ENCODE measurements around the gene CPNE4.
A peak's percentile ranks its signal among the peaks of the same experiment; 100 is the strongest.

Gene CPNE4

DNA sequence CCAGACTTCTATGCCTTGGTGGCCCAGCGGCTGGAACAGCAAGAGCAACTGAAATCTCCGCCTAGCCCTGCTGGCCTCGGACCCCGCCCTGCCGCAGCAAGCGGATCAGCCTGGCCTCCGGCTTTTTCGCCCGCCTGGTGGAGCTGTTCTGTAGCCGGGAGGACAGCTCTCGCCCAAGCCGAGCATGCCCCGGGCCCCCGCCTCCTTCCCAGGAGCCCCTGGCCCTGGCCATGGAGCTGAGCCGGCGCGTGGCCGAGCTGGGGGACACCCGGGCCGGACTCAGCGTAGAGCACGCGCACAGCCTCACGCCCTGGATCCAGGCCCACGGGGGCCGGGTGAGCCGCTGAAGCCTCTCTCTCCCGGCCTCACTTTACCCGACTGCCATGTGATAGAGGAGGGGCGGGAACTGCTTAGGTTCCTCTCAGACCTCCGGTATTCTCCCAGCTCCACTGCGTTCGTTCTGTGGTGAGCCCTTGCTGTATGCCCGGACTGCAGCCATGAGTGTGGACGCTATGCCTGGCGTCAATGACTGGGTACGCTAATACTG lies 507.9 kb downstream of the CPNE4 start:
- H3K4me3 ChIP-seq (ENCODE audit: low read length), result no peak overlapping the region
- no peak overlapping the region for H3K4me2 ChIP-seq (ENCODE audit: low read depth, low read length)
- no peaks in the 10 kb centered on the region for H3K27me3 ChIP-seq (replicated peaks; ENCODE audit: insufficient read depth, low read length)

GRCh38 chr3:131518680-131519079 lies 516.1 kb downstream of the CPNE4 start:
- Histone ChIP-seq H3K36me3 (replicated peaks; ENCODE audit: insufficient read depth, low read length) (no peaks in the 10 kb centered on the region), H3K9ac (ENCODE audit: low read length) (no peak overlapping the region), H4K20me1 (ENCODE audit: insufficient read depth, low read length) (no peaks in the 10 kb centered on the region), H3K9me3 (replicated peaks; ENCODE audit: insufficient read depth, low read length) (no peaks in the 10 kb centered on the region), H3K9me2 (replicated peaks; ENCODE audit: insufficient read depth, low read length) (no peaks in the 10 kb centered on the region), H3K27ac (ENCODE audit: low read length) (no peak overlapping the region), H3K4me1 (ENCODE audit: low read length) (no peaks in the 10 kb centered on the region), H2AFZ (ENCODE audit: low read length) (no peak overlapping the region), H3F3A (ENCODE audit: insufficient read depth, low read length) (no peaks in the 10 kb centered on the region), H3K4me2 (ENCODE audit: low read depth, low read length) (no peak overlapping the region), H3K79me2 (ENCODE audit: low read length) (no peaks in the 10 kb centered on the region), H3K4me3 (ENCODE audit: low read length) (no peak overlapping the region), H3K27me3 (replicated peaks; ENCODE audit: insufficient read depth, low read length) (no peaks in the 10 kb centered on the region)
- TF ChIP-seq EZH2 (optimal IDR thresholded peaks at IDR 0.05; ENCODE audit: low read depth, low read length), result no peak
- DNase-seq, result no peak

More for the DNA sequence above, 507.9 kb downstream of the CPNE4 start:
- Histone ChIP-seq H3K27ac (ENCODE audit: low read length) (no peak overlapping the region), H3K79me2 (ENCODE audit: low read length) (no peaks in the 10 kb centered on the region), H3K9ac (ENCODE audit: low read length) (no peak overlapping the region), H2AFZ (ENCODE audit: low read length) (no peak overlapping the region), H4K20me1 (ENCODE audit: insufficient read depth, low read length) (no peaks in the 10 kb centered on the region), H3K4me1 (ENCODE audit: low read length) (no peaks in the 10 kb centered on the region), H3K9me2 (replicated peaks; ENCODE audit: insufficient read depth, low read length) (no peaks in the 10 kb centered on the region), H3K9me3 (replicated peaks; ENCODE audit: insufficient read depth, low read length) (no peaks in the 10 kb centered on the region), H3F3A (ENCODE audit: insufficient read depth, low read length) (no peaks in the 10 kb centered on the region), H3K36me3 (replicated peaks; ENCODE audit: insufficient read depth, low read length) (no peaks in the 10 kb centered on the region)
- no peak for DNase-seq
- TF ChIP-seq EZH2phosphoT487 (IDR thresholded peaks at IDR 0.05; ENCODE audit: low read length), result no peak
- no peak for TF ChIP-seq EZH2 (optimal IDR thresholded peaks at IDR 0.05; ENCODE audit: low read depth, low read length)
- TF ChIP-seq, protein P1, sequence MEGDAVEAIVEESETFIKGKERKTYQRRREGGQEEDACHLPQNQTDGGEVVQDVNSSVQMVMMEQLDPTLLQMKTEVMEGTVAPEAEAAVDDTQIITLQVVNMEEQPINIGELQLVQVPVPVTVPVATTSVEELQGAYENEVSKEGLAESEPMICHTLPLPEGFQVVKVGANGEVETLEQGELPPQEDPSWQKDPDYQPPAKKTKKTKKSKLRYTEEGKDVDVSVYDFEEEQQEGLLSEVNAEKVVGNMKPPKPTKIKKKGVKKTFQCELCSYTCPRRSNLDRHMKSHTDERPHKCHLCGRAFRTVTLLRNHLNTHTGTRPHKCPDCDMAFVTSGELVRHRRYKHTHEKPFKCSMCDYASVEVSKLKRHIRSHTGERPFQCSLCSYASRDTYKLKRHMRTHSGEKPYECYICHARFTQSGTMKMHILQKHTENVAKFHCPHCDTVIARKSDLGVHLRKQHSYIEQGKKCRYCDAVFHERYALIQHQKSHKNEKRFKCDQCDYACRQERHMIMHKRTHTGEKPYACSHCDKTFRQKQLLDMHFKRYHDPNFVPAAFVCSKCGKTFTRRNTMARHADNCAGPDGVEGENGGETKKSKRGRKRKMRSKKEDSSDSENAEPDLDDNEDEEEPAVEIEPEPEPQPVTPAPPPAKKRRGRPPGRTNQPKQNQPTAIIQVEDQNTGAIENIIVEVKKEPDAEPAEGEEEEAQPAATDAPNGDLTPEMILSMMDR (IDR thresholded peaks at IDR 0.05; ENCODE audit: low read length), result no peak

GRCh38 chr3:131505421-131505820 lies 529.4 kb downstream of the CPNE4 start:
- Histone ChIP-seq H2AFZ (ENCODE audit: low read length) (no peak overlapping the region), H3K4me3 (ENCODE audit: low read length) (no peak overlapping the region), H3K27ac (ENCODE audit: low read length) (no peak overlapping the region), H3K9me3 (replicated peaks; ENCODE audit: insufficient read depth, low read length) (no peaks in the 10 kb centered on the region), H3K4me1 (ENCODE audit: low read length) (peaks cover 12% of the 10 kb centered on the region; the same call in 1 of the 2 replicates), H3K79me2 (ENCODE audit: low read length) (peaks cover 31% of the 10 kb centered on the region), H3K4me2 (ENCODE audit: low read depth, low read length) (no peak overlapping the region), H4K20me1 (ENCODE audit: insufficient read depth, low read length) (no peaks in the 10 kb centered on the region), H3K9ac (ENCODE audit: low read length) (no peak overlapping the region), H3K9me2 (replicated peaks; ENCODE audit: insufficient read depth, low read length) (no peaks in the 10 kb centered on the region), H3K27me3 (replicated peaks; ENCODE audit: insufficient read depth, low read length) (no peaks in the 10 kb centered on the region), H3K36me3 (replicated peaks; ENCODE audit: insufficient read depth, low read length) (no peaks in the 10 kb centered on the region; the same call in 1 of the 2 replicates), H3F3A (ENCODE audit: insufficient read depth, low read length) (no peaks in the 10 kb centered on the region)
- no peak for DNase-seq
- TF ChIP-seq EZH2phosphoT487 (IDR thresholded peaks at IDR 0.05; ENCODE audit: low read length) (no peak), EZH2 (optimal IDR thresholded peaks at IDR 0.05; ENCODE audit: low read depth, low read length) (no peak)
- TF ChIP-seq, protein P1 (IDR thresholded peaks at IDR 0.05; ENCODE audit: low read length), result no peak

- Histone ChIP-seq H3K9me2 (replicated peaks; ENCODE audit: insufficient read depth, low read length) (no peaks in the 10 kb centered on the region), H3F3A (ENCODE audit: insufficient read depth, low read length) (no peaks in the 10 kb centered on the region), H2AFZ (ENCODE audit: low read length) (peak overlapping the region; percentile 94), H3K27ac (ENCODE audit: low read length) (no peak overlapping the region), H3K4me1 (ENCODE audit: low read length) (peaks cover 12% of the 10 kb centered on the region; the same call in 1 of the 2 replicates), H3K4me3 (ENCODE audit: low read length) (peak overlapping the region; percentile 82), H3K79me2 (ENCODE audit: low read length) (peaks cover 39% of the 10 kb centered on the region), H3K27me3 (replicated peaks; ENCODE audit: insufficient read depth, low read length) (no peaks in the 10 kb centered on the region), H3K9ac (ENCODE audit: low read length) (peak overlapping the region; percentile 97; the same call in 1 of the 2 replicates), H3K36me3 (replicated peaks; ENCODE audit: insufficient read depth, low read length) (peaks cover 4% of the 10 kb centered on the region; the same call in 1 of the 2 replicates), H3K4me2 (ENCODE audit: low read depth, low read length) (peak overlapping the region; percentile 75), H4K20me1 (ENCODE audit: insufficient read depth, low read length) (no peaks in the 10 kb centered on the region; the same call in 1 of the 2 replicates), H3K9me3 (replicated peaks; ENCODE audit: insufficient read depth, low read length) (no peaks in the 10 kb centered on the region)
- DNase-seq, result no peak
- no peak for TF ChIP-seq EZH2 (optimal IDR thresholded peaks at IDR 0.05; ENCODE audit: low read depth, low read length)
These were observed 531.5 kb downstream of the CPNE4 start for GRCh38 chr3:131503320-131503635.
